HG03565 (cell line): ENCODE results near the gene ANKK1.

Source experiments
- ATAC-seq: cut with Tn5 transposase; IDR thresholded peaks from one replicate; pipeline ENCODE4 v1.9.1; 2021; ENCODE audit warnings: mild to moderate bottlenecking, moderate library complexity; ENCODE audit not compliant: unreplicated experiment

The ANKK1 gene, protein sequence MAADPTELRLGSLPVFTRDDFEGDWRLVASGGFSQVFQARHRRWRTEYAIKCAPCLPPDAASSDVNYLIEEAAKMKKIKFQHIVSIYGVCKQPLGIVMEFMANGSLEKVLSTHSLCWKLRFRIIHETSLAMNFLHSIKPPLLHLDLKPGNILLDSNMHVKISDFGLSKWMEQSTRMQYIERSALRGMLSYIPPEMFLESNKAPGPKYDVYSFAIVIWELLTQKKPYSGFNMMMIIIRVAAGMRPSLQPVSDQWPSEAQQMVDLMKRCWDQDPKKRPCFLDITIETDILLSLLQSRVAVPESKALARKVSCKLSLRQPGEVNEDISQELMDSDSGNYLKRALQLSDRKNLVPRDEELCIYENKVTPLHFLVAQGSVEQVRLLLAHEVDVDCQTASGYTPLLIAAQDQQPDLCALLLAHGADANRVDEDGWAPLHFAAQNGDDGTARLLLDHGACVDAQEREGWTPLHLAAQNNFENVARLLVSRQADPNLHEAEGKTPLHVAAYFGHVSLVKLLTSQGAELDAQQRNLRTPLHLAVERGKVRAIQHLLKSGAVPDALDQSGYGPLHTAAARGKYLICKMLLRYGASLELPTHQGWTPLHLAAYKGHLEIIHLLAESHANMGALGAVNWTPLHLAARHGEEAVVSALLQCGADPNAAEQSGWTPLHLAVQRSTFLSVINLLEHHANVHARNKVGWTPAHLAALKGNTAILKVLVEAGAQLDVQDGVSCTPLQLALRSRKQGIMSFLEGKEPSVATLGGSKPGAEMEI

DNA sequence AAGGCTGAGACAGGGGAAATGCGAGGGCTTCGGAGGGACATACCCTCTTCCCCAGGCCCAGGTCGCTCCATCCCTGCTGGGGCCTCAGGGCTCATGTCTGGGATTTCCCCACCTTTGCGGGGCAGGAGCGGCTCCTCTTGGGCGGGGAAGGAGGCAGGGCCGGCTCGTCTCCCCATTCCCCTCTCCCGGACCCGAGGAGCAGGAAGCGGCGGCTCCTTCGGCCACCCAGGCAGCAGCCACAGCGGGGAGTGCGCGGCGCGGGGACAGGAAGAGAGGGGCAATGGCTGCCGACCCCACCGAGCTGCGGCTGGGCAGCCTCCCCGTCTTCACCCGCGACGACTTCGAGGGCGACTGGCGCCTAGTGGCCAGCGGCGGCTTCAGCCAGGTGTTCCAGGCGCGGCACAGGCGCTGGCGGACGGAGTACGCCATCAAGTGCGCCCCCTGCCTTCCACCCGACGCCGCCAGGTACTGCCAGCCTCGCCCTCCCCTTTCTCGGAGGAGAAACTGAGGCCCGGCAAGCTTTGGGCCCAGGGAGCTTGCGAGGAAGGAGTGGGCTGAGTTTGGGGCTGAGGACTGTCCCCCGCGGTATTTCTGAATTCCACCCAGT is at the start of gene ANKK1:
ANKK1 (plus strand) TSS at position 175 of the 607 bp plus-strand sequence; CDS start at position 281, 106 bp downstream.
- ATAC-seq = no peak

DNA sequence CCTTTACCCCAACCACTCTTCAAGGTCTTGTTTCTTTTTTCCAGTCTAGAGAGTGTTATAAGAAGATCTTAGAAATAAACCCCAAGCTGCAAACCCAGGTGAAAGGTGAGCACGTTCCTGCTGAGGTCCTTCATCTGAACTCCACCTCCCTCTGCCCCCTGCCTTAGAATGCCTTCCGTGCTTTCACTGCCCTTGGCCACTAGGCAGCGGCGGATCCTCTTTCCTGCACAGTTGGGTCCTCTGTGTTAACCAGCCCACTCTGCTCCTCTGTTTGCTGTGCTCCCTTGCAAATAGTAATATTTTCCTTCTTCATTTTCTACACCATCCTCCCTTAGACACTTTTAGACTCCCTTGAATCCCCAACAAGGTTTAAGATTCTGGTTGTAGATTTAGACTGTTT is 48.8 kb upstream of the ANKK1 start:
- ATAC-seq = no peak

DNA sequence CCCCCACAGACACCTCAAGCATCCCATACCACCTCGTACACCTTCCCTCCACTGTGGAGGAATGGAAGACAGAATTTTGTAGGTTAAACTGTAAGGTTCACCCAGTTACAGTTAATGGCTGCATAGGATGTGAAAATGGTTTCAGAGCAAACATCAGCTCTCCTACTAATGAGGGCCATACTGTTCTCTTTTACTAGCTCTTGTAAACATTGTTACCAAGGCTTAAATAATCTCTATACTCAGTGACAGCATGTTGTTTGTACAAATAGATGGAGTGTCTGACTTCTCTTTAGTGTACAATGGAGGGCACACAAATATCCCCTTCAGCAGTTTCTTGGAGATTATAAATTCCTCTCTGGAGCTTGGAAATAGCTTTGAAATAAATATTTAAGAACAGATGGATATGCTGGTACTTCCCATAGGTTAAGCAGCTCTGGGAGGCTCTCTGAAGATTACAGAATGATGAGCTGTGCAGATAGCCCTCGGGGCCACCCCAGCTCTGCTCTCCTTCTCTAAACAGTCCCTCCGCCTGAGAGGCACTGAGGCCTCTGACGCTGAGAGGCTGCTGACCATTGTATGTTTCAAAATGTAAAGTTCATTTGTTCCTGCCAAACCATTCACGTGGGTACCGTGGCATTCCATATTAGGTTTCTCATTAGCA is 47.5 kb upstream of the ANKK1 start:
- no peak for ATAC-seq

DNA sequence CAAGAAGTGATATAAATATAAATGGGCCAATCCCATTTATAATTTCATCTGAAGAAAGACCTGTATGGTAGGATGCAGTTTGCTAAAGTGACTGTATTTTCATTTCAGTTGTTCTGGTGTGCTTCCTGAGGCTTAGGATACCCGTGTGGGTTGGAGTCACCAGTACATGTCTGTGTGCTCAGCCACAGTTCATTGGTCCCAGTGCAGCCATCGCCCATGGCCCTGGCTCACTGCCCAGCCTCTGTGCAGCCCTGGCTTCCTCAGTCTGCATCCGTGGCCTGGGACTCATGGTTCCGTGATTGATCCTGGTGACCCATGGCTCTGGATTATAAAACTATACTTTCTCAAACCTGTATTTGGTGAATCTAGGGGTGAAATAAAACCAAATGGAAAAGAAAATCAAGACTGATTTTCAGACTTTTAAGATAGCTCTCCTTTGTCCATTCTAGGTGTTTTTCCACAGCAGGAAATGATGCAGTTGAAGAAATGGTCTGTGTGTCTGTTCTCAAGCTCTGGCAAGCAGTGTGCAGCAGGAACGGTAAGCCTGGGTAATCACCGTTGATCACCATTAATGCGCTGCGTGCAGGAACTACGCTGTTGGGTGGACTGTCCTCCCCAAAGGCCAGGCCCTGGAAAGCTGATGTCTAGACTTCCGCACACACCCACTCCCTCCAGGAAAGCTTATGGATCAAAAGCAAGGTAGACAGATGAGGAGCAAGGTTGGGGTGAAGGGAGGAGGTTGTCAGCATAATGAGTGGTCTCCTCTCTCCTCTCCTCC is 46.0 kb upstream of the ANKK1 start:
- ATAC-seq = no peak

DNA sequence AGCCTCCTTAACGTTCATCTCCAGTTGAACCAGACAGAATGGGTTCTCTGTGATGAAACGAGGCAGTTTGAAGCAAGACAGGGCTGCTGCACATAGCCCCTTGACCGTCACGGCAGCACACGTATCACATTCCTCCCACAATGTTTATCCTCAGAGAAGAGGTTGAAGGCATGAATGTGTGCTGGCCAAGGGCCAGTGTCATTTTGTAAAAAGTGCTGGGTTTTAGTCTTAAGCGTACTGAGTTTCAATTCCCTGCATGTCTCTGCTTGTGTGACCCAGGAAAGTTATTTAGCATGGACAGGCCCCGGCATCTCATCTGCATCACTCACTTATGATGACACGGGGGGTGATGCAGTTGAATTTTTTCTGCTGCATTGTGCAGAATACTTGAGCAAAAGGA is 41.6 kb upstream of the ANKK1 start:
- ATAC-seq = no peak

DNA sequence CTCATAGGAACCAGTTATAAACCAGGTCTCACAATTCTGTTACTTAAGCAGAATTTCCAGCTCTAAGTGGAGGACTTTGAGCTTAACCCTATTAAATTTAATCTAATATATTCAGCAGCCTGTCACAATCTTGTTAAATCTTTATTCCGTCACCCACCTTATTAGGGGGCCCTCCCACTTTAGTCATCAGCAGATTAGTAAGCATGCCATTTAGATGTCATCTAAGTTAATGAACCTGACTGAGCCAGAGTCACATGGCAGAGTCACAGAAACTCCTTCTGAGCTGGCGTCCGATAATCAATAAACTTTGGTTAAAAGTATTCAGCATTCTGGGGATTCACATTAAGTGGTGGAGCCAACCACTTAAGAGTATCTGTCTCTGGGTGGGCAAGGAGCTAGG is 38.1 kb upstream of the ANKK1 start:
- no peak for ATAC-seq

DNA sequence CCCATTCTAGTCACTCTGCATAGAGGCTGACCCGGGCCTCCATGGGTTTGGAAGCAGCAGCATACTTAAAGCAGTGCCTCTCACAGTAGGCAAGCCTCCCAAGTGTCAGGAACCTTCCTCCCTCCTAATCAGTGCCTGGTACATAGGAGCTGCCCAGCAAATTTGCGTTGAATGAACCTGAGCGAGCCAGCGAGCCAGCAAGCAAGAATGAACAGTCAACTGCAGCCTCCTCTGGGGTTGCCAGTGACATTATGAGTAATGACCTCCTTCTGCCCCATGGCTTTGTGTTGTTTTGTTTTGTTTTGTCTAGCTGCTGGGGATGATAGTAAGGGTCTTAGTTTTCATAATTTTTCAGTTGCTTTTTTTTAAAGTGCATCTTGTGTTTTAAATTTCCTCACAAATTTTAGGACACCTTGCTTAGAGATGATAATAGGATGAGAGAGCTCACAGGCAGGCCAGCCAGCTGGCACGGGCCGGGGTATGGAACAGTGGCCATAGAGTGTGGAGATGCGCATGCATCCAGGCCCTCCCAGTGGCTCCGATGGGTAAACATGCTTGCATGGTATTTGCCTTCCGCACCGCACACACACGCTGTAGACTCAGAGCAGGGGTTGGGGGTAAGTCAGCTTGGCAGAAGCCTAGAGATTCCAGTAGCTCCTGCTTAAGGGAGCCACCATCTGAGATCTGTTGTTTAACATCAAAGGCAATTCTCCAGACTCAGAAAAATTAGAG is 37.1 kb upstream of the ANKK1 start:
- no peak for ATAC-seq

DNA sequence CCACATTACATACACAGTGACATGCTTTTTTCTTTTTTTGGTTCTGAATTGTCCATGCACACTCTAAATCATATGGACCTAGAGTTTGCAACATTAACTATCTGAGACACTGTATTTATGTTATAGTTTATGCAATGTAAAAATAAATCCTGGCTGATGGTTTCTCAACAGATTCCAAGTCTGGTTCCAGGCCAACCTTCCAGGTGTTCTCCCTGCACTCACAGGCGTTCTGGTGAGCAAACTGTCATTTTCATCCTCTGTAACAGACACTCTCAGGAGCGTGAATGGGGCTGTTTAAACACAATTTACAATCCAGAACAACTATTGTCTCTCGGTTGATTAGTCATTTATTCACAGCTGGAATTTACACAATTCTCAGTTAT is 36.5 kb upstream of the ANKK1 start:
- no peak for ATAC-seq

DNA sequence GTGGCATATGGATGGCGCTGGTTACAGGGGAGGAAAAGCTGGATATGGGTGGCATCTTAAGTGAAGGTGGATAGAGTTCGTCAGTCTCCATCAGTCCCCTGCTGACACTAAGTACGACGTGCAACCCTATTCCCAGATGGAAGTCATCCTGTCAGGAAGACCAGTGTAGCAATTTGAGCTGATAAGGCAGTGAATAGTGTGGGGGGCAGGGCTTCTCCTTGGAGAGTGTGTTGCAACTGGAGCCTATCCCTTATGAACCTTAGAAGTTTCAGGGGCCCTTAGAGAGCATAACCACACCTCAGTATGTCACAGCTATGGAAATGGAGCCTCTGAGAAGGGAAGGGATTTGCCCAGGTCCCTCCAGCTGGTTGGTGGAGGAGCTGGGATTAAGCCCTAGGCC is 36.1 kb upstream of the ANKK1 start:
- ATAC-seq = no peak

DNA sequence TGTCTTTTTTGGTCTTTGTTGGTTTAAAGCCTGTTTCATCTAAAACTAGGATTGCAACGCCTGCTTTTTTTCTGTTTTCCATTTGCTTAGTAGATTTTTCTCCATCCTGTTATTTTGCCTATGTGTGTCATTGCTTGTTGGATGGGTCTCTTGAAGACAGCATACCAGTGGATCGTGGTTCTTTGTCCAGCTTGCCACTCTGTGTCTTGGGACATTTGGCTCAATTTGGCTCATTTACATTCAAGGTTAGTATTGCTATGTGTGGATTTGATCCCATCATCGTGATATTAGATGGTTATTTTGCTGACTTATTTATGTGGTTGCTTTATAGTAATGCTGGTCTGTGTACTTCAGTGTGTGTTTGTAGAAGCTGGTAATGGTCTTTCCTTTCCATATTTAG is 31.4 kb upstream of the ANKK1 start:
- no peak for ATAC-seq

DNA sequence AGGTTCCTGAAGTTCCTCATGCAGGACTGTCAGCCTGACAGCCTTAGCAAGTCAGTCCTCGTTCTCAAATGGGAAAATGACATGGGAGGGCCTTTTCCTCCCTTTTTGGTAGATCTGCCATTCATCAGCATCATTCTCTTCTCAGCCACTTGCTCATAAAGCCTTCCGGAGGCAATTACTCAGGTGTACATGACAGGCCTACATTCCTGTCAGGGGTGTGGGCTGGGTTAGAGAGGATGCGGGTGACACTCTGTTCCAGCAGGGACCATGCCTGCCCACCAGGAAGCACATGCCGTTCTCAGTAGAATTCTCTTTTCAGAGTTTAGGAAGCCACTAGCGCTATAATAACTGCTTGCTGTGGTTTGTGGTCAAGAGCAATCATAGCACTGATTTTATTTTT is 24.2 kb upstream of the ANKK1 start:
- ATAC-seq = no peak

DNA sequence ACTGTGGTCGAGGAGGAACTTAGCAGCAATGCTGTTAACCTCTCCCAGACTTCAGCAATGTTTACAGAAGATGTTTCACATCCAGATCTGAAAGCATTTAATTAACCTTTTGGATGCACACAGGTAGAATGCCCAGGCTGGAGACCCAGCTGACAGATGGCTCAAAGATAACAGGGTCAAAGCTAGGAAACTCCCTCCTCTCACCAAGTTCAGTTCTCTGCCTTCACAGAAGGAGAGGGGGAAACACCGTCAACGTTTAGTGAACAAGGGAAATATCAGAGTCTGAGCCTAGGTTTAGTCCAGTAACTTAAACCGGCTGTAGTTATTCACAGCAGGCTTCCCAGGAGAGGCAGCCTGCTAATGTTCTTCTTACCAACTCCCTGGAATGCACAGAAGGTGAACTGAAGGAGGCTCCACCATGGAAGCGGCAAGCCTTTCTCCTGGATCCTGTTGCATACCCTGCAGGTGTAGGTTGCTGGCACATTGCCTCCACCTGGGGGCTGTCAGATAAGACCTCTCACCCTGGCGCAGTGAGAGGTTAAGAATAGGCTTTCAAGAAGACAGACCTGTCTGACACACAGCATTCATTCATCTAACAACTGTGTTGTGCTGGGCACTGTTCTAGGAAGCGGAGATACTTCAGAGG is 23.5 kb upstream of the ANKK1 start:
- no peak for ATAC-seq

DNA sequence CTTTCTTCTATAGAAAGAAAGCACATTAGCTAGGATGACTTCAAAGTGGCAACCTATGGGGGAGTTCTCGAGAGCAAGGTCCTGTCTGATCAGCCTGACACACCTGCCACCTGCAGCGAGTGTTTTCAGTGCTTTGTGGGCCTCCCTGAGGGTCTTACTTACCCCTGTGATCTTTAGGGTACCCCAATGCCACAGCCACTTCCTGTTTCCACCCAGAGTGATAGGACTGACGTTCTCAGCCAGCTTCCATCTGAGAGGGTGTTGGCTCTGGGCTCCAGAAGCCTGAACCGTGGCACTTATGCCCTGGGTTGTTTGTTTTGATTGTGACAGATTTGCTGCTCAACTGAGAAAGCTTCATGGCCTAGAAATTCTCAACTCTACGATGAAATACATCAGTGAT is 21.7 kb upstream of the ANKK1 start:
- no peak for ATAC-seq

DNA sequence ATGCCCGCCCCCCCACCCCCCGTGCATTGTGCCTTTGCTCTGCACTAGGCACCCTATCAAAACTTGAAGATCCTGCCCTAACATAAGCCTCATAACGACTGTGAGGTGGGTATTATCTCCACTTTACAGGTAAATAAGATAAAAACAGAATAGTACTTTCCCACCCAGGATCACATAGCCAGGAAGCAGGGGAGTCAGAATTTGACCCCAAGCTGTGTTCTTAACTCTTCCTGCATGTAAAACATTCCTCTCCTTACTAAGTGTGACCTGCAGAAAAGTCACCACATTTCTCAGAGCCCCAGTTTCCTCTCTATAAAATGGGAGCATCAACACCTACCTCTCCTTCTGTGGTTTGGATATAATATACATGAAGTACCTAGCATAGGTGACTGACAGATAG is 18.2 kb upstream of the ANKK1 start:
- no peak for ATAC-seq

DNA sequence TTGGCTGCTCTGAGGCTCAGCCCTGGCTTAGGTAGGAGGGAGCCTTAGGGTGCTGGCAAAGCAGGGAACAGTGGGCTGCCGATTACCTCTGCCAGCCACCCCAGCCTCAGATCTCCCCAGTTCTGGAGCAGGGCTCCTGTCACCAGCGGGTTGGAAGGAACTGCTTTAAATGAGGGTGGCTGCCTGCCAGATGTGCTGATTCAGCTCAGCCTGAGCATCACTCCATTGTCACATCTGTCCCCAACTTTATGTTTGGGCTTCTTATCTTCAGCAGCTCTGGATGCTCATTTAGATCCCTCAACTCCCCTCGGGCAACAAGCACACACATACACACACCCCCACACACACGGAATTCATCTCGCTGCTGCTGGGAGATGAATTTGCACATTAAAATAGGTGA is 16.9 kb upstream of the ANKK1 start:
- no peak for ATAC-seq

DNA sequence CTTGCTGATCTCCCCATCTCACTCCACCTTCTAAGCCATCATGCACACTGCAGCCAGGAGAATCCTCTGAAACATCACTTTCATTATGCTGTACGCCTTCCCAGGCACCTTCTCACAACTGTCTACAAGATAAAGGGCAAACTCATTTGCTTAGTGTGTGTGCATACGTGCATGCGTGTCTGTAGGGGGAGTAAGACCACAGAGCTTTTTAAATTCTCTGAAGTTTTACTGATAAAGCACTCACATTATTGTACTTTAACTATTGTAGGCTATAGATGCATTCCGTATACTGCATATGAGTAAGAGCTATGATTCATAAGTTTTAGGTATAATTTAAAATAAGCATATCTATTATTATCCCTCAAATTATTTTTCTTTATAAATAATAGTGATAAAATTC is 15.3 kb upstream of the ANKK1 start:
- ATAC-seq = no peak

DNA sequence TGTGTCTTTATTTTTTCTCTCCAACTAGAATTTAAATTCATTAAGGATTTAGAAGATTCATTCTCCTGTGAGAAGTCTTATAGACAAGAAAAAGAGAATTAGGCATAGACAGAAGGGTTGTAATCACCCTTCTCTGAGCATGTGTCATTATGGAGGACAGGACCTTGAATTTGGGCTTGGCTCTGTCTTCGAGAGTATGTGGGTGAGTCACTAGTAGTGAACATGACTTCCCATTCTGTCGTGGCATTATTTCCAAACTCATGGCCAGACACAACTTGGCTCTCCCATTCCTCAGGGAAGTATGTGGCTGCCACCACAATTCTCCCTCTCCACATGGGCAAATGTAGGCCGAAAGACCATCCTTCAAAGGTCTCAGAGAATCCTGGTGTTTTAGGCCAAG is 14.3 kb upstream of the ANKK1 start:
- ATAC-seq = no peak

DNA sequence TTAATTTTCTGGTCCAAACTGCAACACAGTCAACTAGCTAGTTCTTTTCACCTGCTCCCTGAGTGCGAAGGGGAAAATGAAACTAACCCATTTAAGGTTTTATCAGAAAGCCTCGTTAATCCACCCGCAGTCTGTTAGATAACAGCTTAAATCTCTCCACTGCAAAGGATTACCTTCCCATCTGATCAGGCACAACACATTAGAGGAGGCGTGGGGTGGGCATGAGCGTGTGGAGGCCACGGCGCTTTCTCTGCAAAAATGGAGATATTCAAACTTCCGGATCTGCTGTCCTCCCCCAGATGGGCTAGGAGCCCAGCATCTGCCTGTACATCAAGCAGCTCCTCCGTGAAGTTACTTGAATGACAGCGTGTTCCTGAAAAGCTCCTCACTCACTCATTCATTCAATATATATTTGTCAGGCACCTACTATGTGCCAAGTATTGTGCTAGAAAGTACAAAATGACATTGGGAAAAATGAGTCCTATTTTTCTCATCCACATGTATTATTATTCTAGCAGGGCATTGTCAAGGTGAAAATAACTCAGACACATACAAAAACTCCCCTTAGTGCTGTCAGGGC is 13.5 kb upstream of the ANKK1 start:
- ATAC-seq = no peak

DNA sequence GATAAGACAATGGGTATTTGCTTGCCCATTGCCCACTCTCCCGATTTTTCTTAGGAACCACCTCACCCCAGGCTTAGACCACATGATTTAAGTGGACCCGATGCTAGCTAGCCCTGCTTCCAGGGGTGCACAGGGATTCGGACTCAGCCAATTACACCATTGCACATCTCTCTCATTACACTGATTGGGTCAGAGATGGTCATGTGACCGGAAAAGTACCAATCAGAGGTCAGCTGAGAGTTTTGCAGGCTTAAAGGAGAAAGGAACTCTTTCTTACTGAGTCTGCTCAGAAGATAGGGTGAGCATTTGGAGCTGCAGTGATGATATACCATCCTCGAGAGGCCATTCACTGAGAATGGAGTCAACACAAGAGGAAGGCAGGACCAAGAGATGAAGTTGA is 12.2 kb upstream of the ANKK1 start:
- no peak for ATAC-seq
